GM21390 (cell line): ENCODE data around the gene NEK10.

Experiments
- ATAC-seq: cut with Tn5 transposase; IDR thresholded peaks from one replicate; pipeline ENCODE4 v1.9.1; 2021; ENCODE audit not compliant: unreplicated experiment

The NEK10 gene

GRCh38 chr3:27076815-27077630 is 292.2 kb downstream of the NEK10 start:
- ATAC-seq, result no peak

- ATAC-seq, result no peak
Observed at GRCh38 chr3:27074914-27075313, 294.3 kb downstream of the NEK10 start.

DNA sequence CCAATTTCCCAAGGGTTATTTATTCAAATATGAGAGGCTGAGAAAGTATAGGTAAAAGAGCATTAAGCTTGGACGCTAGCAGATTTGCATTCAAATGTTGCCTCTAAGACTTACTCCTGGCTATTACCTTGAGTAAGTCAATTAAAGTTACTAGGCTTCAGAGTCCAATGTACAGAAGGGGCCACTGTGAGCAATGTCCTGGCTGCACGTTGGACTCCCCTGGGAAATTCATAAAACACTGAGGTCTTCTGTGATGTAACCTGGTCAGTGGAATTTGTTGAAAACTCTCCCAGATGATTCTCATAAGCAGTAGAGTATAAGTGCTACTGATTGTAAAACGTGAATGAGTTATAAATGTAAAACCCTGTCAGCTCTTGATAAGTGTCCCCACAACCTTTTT is 295.3 kb downstream of the NEK10 start:
- ATAC-seq, result no peak

DNA sequence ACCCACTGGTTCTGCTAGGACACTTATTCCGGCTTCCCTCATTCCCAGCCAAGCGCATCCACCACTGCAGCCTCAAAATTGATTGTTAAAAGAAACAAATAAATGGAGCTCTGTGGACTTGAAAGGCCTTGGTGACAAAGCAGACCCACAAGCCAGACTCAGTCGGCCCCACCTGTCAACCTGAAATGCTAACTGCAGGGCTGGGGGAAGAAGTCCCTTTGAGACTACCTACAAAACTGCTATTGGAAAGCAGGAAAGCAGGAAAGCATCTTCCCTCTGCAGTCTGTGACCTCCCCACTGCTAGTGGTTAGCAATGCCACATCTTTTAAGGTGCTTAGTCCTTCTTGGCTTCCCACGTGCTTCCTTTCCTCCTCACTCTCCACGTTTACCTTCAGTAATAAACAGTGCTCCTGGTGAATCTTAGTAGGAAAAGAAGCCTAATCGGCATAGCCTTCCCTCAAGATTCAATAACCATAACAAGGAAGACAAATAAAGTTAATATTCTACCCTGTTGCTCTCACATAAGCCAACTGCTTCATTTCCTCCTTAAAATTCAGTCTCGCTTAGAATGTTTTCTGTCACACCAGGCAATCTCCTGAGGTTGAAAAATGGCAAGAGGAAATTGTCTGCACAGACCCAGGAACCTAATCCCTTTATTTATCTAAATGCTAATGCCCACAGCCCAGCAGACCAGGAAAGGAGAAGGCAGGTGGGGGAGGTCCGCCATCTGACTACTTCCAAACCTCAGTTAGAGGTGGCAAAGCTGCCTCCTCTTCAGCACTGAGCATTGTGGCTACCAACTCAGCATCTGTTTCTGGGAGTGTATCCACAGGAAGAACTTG is 296.2 kb downstream of the NEK10 start:
- no peak for ATAC-seq

GRCh38 chr3:27060336-27060735 is 308.8 kb downstream of the NEK10 start:
- no peak for ATAC-seq
